ENCODE results near the gene MMUT.

DNA sequence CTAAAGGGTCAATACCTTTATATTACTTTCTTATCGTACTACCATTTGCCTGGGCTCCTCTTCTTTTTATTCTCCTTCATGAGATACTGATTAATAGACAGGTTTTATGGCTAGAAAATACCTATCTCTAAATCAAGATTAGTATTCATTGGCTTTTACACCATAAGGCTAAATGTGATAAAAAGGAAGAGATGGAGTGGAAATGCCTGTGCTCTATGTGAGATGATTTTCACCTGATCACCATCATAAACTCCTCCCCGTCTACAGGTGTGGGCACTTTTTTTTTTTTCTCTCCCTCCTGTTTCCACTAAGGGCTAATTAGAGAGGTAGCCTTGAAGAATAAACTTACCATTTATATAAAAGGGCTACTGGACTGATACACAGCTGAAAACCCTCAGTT, 36.6 kb upstream of the MMUT start, which contains the start of gene GLYATL3:
- no peak for TF ChIP-seq CTCF (IDR thresholded peaks at IDR 0.05; ENCODE audit: insufficient read depth, low read depth, low read length)
- TF ChIP-seq EZH2 (IDR thresholded peaks at IDR 0.05; ENCODE audit: insufficient read depth, low read length), result no peak
